ENCODE measurements around the gene ULK4. TPM values are rescaled to one million over a fixed set of nuclear protein-coding genes. Genes with fewer than 3 reads are reported as not detected.

The ULK4 gene
- total RNA-seq, result 10.6 and 17.8 TPM in 2 replicates

GRCh38 chr3:41961751-41962679 is at the start of gene ULK4:
TSS of gene ULK4 (minus strand) at chr3:41962103. CDS start at chr3:41954759, 7,344 bp downstream.

DNA sequence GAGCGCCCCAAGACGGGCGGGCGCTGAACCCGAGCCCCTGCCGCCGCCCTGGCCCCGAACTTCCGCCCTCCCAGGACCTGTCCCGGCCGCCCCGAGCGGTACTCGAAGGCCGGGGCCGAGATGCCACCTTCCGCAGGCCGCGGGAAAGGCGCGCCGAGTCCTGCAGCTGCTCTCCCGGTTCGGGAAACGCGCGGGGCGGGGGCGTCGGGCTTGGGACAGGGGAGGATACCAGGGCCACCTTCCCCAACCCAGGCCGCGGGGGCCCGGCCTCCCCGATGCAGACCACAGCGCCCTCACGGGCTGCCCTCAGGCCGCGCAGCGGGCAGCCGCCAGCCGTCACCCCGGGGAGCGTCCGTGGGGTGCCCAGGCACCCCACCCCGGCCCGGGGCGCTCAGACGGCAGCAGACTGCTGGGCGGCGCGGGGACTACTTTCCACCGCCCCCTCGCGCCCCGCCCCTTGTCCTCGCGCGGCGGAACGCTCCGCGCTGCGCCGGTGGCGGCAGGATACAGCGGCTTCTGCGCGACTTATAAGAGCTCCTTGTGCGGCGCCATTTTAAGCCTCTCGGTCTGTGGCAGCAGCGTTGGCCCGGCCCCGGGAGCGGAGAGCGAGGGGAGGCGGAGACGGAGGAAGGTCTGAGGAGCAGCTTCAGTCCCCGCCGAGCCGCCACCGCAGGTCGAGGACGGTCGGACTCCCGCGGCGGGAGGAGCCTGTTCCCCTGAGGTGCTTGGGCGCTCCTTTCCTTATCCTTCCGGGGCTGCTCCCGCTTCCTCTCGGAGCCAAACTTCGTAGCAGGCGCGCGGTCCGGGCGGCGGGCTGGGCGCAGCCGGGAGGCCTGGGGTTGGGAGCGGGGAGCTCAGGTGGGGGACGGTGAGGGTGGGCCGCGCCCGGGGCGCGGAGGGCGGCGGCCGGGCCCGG is 762.7 kb downstream of the ULK4 start, which contains the start of gene CTNNB1:
Gene CTNNB1, plus strand, starts transcription at position 556 of the 916 bp plus-strand sequence. CDS start 24,564 bp downstream, outside the sequence.

Other genes starting within 250 kb of the ULK4 start
- 17.8 and 29.9 TPM in 2 replicates for gene TRAK1, start 129.3 kb upstream of the ULK4 start, total RNA-seq